Right atrium auricular region (tissue), 2 donors: Measurements from ENCODE around the gene ERCC2. TPM values are rescaled to one million over a fixed set of nuclear protein-coding genes. Genes with fewer than 3 reads are reported as not detected.

ENCODE experiments used
- DNase-seq: peaks from one replicate; pipeline ENCODE4 v3.0.0-alpha.2; 2019; ENCODE audit warnings: low spot score
- H3K27ac ChIP-seq, 2 donors: fragments of 200-600 bp; sonication (generic); 1 replicate in 1 of 2; 2 replicates in 1 of 2; pipeline ENCODE4 v1.5.1; 2016 to 2019
- H3K27me3 ChIP-seq, 2 donors: fragments of 200-600 bp; sonication (generic); one replicate each; pipeline versions ENCODE4 v1.5.1 to v1.6.0; 2017 to 2019
- H3K36me3 ChIP-seq: fragments of 200-600 bp; sonication (generic); one replicate; pipeline ENCODE4 v1.5.1; 2016
- H3K4me1 ChIP-seq, 2 donors: fragments of 200-600 bp; sonication (generic); one replicate each; pipeline versions ENCODE4 v1.5.1 to v1.6.0; 2017 to 2019
- H3K4me3 ChIP-seq, 2 donors: fragments of 200-600 bp; sonication (generic); 1 replicate in 1 of 2; 2 replicates in 1 of 2; pipeline ENCODE4 v1.5.1; 2017 to 2019; ENCODE audit warnings: mild to moderate bottlenecking in 1 of 2, moderate library complexity in 1 of 2
- H3K9me3 ChIP-seq, 2 donors: fragments of 200-600 bp; sonication (generic); one replicate each; pipeline ENCODE4 v1.5.1; 2019
- CTCF ChIP-seq, 2 donors: fragments of 200-600 bp; sonication (generic); IDR thresholded peaks; one replicate each; pipeline ENCODE4 v1.5.1; 2019; ENCODE audit warnings: antibody characterized with exemption in 2 of 2
- total RNA-seq, 2 donors: library from RNA; depleted of rRNA; stranded (reverse); fragments of >200 nt; gene quantifications; one replicate each; pipeline ENCODE4 v1.1.0, GENCODE V29; 2016

ERCC2 gene
- total RNA-seq, 2 donors from 2014 or later, result 8.6 to 11.2 TPM

DNA sequence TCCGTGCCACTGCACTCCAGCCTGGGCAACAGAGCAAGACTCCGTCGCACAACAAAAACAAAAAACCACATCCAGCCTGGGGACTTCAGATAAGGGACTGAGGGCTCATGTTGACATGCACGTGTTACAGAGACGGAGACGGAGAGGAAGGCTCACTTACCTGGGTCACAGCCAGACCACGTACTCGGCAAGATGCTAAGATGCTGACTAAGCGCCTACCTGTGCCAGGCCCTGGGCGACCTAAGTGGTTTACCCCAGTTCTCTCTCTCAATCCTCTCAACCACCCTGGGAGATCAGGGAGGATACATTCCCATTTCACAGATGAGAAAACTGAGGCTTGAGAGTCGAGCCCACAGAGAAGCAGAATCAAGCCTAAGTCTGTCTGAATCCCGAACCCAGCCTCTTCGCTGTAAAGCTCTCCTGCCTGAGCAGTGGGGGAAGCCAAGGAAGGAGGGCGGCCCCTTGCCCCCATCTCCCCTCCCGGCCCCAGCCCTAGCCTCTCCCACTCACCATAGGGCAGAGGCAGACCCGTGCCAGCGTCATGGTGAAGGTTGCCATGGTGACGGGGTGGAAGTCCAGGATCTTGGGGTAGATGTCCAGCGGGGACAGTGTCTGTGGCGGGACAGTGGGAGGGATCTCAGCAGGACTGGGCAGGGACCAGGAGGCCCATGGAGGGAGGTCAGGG, 13.5 kb downstream of the ERCC2 start:
- no peaks in the 10 kb centered on the region for H3K27me3 ChIP-seq
- no peak for TF ChIP-seq CTCF (IDR thresholded peaks at IDR 0.05)
- H3K4me1 ChIP-seq, result no peaks in the 10 kb centered on the region
- H3K36me3 ChIP-seq, result peaks cover 17% of the 10 kb centered on the region
- H3K9me3 ChIP-seq, result no peaks in the 10 kb centered on the region
- H3K27ac ChIP-seq, result no peak overlapping the region
- no peak for DNase-seq
- H3K4me3 ChIP-seq, result no peak overlapping the region

DNA sequence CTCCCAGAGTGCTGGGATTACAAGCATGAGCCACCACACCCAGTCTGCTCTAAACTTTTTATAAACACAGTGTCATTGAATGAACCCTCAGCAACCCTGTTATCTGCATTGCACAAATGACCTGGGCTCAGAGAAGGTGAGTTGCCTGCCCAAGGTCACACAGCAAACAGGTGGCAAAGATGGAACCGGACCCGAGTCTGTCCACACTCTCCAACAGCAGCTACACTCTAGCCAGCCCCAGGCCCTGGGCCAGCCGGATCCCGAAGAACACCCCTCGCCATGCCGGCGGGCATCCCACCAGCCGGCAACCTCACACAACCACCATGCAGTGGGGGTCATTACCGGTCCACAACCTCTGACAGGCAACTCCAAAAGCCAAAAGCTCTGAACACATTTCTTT, 14.5 kb downstream of the ERCC2 start:
- no peak for TF ChIP-seq CTCF (IDR thresholded peaks at IDR 0.05)
- DNase-seq, result no peak
- Histone ChIP-seq H3K27ac (no peak overlapping the region), H3K4me3 (no peak overlapping the region), H3K4me1 (no peaks in the 10 kb centered on the region), H3K9me3 (no peaks in the 10 kb centered on the region), H3K36me3 (peaks cover 26% of the 10 kb centered on the region), H3K27me3 (no peaks in the 10 kb centered on the region)

DNA sequence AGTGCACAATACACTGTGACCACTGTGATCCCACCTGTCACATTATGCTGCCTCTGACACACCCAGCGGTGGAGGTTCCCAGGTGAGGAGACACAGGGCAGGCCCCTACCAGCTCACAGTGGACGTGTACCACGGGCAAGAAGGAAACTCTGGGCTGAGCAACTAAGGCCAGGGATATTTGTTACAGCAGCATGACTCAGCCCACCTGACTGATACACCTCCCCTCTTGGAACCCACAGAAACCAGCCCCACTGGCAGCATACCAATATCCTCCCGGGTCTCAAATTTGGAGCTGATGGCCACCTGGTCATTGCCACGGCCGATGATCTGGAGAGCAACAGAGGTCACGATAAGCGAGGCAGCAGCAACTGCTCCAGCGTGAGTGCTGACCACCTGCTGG, 15.0 kb downstream of the ERCC2 start:
- H3K4me3 ChIP-seq, result no peak overlapping the region
- H3K27ac ChIP-seq, result no peak overlapping the region
- no peaks in the 10 kb centered on the region for H3K4me1 ChIP-seq
- DNase-seq, result no peak
- H3K36me3 ChIP-seq, result peaks cover 27% of the 10 kb centered on the region
- H3K27me3 ChIP-seq, result no peaks in the 10 kb centered on the region
- TF ChIP-seq CTCF (IDR thresholded peaks at IDR 0.05), result no peak
- no peaks in the 10 kb centered on the region for H3K9me3 ChIP-seq

- Histone ChIP-seq H3K4me1 (no peaks in the 10 kb centered on the region), H3K36me3 (peaks cover 27% of the 10 kb centered on the region), H3K27ac (no peak overlapping the region), H3K9me3 (no peaks in the 10 kb centered on the region), H3K27me3 (no peaks in the 10 kb centered on the region), H3K4me3 (no peak overlapping the region)
- no peak for TF ChIP-seq CTCF (IDR thresholded peaks at IDR 0.05)
- DNase-seq, result no peak
Observed at GRCh38 chr19:45354241-45354842, 16.0 kb downstream of the ERCC2 start.

DNA sequence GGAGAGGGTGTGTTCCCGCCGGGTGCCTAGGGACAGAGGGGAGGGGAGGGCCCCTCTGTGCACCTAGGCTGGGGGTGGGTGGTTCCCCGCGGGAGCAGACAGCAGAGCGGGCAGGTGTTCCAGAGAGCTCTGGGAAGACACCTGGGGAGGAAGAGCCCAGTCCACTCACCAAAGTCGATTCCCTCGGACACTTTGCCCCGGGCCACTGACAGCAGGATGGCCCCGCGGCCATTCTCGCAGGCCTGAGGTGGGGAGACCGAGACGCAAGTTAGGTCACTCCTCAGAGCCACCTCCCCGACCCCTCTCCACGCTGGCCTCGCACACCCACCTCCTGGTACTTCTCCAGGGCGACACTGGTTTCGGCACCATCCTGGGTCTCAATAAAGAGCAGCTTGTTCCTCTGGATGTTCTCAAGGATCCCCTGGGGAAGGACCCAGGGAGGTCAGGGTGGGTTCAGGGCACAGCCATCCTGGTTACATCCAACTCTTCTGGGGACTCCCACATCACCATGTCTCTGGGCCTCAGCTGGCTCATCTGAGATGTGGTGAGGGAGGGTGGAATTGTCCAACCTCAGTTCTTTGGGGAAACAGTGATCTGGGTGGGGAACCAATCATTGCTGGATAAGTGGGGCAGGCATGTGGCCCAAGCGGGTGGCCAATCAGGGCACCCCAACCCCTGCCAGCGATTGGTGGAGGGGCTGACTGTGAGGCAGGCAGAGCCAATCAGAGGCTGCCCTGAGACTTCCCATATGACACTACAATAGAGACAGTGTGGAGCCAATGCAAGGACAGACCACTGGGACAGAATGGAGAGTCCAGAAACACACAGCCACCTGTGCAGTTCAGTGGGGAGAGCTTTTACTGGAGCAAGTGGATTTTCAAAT, 17.2 kb downstream of the ERCC2 start:
- no peak overlapping the region for H3K4me3 ChIP-seq
- no peaks in the 10 kb centered on the region for H3K27me3 ChIP-seq
- H3K4me1 ChIP-seq, result no peaks in the 10 kb centered on the region
- no peak for TF ChIP-seq CTCF (IDR thresholded peaks at IDR 0.05)
- H3K36me3 ChIP-seq, result peaks cover 27% of the 10 kb centered on the region
- no peak overlapping the region for H3K27ac ChIP-seq
- no peak for DNase-seq
- H3K9me3 ChIP-seq, result no peaks in the 10 kb centered on the region
